Esophagus muscularis mucosa (tissue), 3 donors: ENCODE measurements around the gene RGS12.

Experiments used
- CTCF ChIP-seq, 3 experiments: fragments of 200-600 bp in 2 of 3; fragments of 450-650 bp in 1 of 3; sonication (generic) in 2 of 3; IDR thresholded peaks; one replicate each; pipeline ENCODE4 v1.5.1; 2017 to 2019; ENCODE audit warnings: antibody characterized with exemption in 3 of 3, mild to moderate bottlenecking in 2 of 3, moderate library complexity in 1 of 3
- POLR2A ChIP-seq: fragments of 450-650 bp; IDR thresholded peaks from one replicate; pipeline ENCODE4 v1.6.1; 2017; ENCODE audit warnings: antibody characterized with exemption, moderate library complexity, mild to moderate bottlenecking, low read depth

- TF ChIP-seq CTCF (IDR thresholded peaks at IDR 0.05), result no peak
- no peak for TF ChIP-seq POLR2A
Measured at GRCh38 chr4:3296651-3297050, 3.8 kb downstream of the RGS12 start.
